Body of pancreas (tissue), 4 donors: Measurements from ENCODE around the gene MAST4.

ENCODE experiments used
- POLR2A ChIP-seq, 3 donors: fragments of 450-650 bp; IDR thresholded peaks; one replicate each; pipeline ENCODE4 v1.6.1; 2016; ENCODE audit warnings: antibody characterized with exemption in 3 of 3, mild to moderate bottlenecking in 2 of 3
- TF ChIP-seq, protein P1 (sequence below), 7 experiments: fragments of 450-650 bp in 4 of 7; fragments of 200-600 bp in 3 of 7; sonication (generic) in 3 of 7; IDR thresholded peaks; one replicate each; pipeline ENCODE4 v1.5.1; 2016 to 2019; ENCODE audit warnings: antibody characterized with exemption in 7 of 7

DNA sequence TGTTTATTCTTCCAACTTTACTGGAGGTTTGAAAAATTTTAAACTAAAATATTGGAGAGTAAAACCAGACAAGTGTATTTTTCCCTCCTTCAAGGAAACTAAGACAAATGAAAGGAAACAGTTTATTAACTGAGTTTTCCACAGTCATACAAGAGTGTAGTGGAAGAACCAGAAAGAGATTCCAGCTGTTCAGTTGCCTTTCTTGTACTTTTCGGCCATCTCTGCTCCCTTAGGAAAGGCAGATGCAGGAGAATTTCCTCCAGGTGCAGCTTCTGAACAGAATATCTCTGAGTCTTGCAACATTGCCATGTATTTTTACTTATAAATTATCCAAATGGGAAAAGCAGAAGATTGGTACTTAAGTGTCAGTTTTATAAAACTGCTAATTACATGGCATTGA lies 217.1 kb downstream of the MAST4 start:
- TF ChIP-seq, protein P1, sequence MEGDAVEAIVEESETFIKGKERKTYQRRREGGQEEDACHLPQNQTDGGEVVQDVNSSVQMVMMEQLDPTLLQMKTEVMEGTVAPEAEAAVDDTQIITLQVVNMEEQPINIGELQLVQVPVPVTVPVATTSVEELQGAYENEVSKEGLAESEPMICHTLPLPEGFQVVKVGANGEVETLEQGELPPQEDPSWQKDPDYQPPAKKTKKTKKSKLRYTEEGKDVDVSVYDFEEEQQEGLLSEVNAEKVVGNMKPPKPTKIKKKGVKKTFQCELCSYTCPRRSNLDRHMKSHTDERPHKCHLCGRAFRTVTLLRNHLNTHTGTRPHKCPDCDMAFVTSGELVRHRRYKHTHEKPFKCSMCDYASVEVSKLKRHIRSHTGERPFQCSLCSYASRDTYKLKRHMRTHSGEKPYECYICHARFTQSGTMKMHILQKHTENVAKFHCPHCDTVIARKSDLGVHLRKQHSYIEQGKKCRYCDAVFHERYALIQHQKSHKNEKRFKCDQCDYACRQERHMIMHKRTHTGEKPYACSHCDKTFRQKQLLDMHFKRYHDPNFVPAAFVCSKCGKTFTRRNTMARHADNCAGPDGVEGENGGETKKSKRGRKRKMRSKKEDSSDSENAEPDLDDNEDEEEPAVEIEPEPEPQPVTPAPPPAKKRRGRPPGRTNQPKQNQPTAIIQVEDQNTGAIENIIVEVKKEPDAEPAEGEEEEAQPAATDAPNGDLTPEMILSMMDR (IDR thresholded peaks at IDR 0.05): no peak
- TF ChIP-seq POLR2A (IDR thresholded peaks at IDR 0.05): no peak
